ENCODE results near the gene RHBDF2. TPM values are rescaled to one million over a fixed set of nuclear protein-coding genes. Genes with fewer than 3 reads are reported as not detected.

RHBDF2 gene
- polyA plus RNA-seq, 1 donor, result 35.2 TPM

DNA sequence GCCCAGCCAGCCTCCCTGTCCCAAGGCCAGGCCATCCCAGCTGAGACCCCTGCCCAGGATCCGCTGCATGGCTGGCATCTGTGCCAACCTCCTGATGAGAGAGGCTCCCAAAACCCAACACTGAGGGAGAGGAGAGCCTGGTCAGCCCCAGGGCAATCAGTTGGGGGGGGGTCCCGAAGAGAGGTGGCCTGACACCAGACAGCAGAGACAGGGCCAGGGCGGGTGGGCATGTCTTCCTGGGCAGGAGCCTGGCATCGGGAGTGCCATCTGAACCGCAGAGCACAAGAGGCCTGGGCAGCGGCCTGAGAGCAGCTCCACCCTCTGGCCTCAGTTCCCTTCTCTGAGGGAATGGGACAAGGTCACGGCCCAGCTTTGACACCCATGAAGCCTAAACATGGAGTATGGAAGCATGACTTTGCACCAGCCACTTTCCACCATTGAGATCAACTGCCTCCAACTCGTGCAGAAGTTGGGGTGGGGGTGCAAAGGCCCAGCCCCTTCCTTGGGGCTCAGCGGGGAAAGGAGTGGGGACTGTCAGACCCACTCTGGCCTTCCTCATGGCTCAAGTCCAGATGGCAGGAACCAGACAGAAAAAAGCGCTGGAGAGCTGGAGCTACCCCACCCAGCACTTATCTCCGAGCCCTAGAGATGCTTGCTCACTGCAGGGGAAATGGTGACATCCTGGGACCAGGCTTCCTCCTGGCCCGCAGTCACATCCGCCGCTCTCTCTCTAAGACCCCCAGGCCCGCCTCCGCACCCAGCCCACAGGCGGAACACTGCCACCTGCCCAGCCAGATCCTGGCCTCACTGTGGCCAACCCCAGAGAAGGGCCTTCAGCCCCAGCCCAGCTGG is 9.7 kb downstream of the RHBDF2 start:
- no CpG with 5 or more reads among the region's 17 CpGs for WGBS (ENCODE audit: insufficient coverage, low lambda C conversion rate)
- peaks cover 60% of the 10 kb centered on the region for H3K4me1 ChIP-seq (ENCODE audit: control insufficient read depth, insufficient read depth, low read length)
- DNase-seq, result peak in 1 of 2 donors; percentile 39

DNA sequence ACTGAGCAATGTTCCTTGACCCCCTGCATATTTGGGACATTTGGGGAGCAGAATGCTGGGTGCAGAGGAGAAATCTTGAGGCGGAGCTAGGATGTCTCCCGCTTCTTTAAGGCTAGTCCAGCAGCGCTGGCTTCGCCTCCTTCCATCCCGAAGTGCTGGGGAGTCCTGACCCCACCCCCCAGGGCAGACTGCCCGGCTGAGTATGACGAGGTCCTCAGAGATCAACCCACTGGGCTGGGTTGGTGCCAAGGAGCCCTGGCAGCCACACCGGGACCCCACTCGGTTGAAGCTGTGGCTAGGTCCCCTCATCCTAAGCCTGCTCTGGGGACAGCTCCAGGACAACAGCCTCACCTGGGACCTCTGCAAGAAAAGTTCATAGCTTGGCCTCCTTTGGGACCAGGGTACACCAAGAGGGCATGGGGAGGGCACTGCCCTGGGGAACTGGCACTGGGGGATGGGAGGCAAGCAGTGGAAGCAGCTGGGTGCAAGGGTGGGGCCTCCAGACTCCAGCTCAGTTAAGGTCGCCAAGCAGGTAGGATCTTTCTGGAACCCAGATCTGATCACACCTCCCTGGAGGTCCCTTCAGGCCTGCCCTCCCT is 11.0 kb downstream of the RHBDF2 start:
- DNase-seq, result no peak
- no CpG with 5 or more reads among the region's 10 CpGs for WGBS (ENCODE audit: insufficient coverage, low lambda C conversion rate)
- peaks cover 48% of the 10 kb centered on the region for H3K4me1 ChIP-seq (ENCODE audit: control insufficient read depth, insufficient read depth, low read length)
- H3K36me3 ChIP-seq (ENCODE audit: control insufficient read depth, insufficient read depth, low read length), result no peaks in the 10 kb centered on the region
- H3K9me3 ChIP-seq (ENCODE audit: control insufficient read depth, low read depth, low read length), result no peaks in the 10 kb centered on the region
- H3K27me3 ChIP-seq (ENCODE audit: control insufficient read depth, insufficient read depth, low read length), result no peaks in the 10 kb centered on the region
- no peak overlapping the region for H3K27ac ChIP-seq (ENCODE audit: low read length)
- no peak overlapping the region for H3K4me3 ChIP-seq (ENCODE audit: low read length)

More for the DNA sequence above, 9.7 kb downstream of the RHBDF2 start:
- Histone ChIP-seq H3K9me3 (ENCODE audit: control insufficient read depth, low read depth, low read length) (no peaks in the 10 kb centered on the region), H3K36me3 (ENCODE audit: control insufficient read depth, insufficient read depth, low read length) (no peaks in the 10 kb centered on the region), H3K27ac (ENCODE audit: low read length) (peak overlapping the region; percentile 88), H3K4me3 (ENCODE audit: low read length) (no peak overlapping the region), H3K27me3 (ENCODE audit: control insufficient read depth, insufficient read depth, low read length) (no peaks in the 10 kb centered on the region)

DNA sequence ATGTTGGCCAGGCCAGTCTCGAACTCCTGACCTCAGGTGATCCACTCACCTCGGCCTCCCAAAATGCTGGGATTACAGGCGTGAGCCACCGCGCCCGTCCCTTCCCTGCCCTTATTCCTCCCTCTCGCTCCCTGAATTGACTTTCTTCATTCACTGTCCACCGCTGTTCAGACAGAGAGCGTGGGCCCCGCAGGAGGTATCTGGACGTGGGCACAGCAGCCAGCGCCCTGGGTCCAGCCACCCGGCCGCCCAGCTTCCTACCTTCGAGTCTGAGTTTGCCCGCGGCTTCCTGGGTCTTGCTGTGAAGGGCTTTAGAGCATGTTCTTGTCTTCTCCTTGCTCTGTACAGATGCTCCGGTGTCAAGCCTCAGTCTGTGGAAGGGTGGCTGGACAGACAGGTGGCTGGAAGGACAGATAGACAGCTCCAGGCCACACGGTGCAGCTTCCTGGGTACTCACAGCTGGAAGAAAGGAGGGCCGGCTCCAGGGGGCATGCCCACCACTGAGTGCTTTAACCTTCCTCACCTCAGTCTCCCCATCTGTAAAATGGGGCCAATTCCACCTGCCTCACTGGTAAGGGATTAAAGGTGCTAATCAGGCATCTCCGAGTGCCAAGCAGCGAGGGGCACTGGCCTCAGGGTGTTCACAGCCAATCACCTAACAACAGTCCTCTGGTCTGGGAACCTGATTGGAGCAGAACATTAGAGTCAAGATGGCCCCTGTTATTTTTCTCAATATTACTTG is 13.6 kb downstream of the RHBDF2 start:
- Histone ChIP-seq H3K4me1 (ENCODE audit: control insufficient read depth, insufficient read depth, low read length) (peaks cover 25% of the 10 kb centered on the region), H3K27me3 (ENCODE audit: control insufficient read depth, insufficient read depth, low read length) (no peaks in the 10 kb centered on the region), H3K27ac (ENCODE audit: low read length) (no peak overlapping the region), H3K9me3 (ENCODE audit: control insufficient read depth, low read depth, low read length) (no peaks in the 10 kb centered on the region), H3K36me3 (ENCODE audit: control insufficient read depth, insufficient read depth, low read length) (no peaks in the 10 kb centered on the region), H3K4me3 (ENCODE audit: low read length) (no peak overlapping the region)
- no peak for DNase-seq
- 100% methylated on average over 2 of the region's 22 CpGs for WGBS (ENCODE audit: insufficient coverage, low lambda C conversion rate)

DNA sequence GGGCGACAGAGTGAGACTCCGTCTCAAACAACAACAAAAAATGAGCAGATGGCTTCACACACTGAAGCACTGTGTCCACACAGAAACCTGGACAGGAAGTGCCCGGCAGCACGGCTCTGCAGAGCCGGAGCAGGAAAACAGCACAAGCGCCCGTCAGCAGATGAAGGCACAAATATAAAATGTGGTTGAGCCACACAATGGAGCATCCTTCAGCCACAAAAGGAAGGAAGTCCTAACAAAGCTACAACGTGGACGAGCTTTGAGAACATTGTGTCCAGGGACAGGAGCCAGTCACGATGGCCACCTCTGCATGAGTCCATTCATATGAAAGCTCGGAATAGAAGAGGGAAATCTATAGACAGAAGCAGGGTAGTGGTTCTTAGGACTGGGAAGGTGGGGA is 15.7 kb downstream of the RHBDF2 start:
- WGBS (ENCODE audit: insufficient coverage, low lambda C conversion rate), result 90% methylated on average over 2 of the region's 11 CpGs
- no peak for DNase-seq
- Histone ChIP-seq H3K4me3 (ENCODE audit: low read length) (no peak overlapping the region), H3K4me1 (ENCODE audit: control insufficient read depth, insufficient read depth, low read length) (peaks cover 4% of the 10 kb centered on the region), H3K27me3 (ENCODE audit: control insufficient read depth, insufficient read depth, low read length) (no peaks in the 10 kb centered on the region), H3K27ac (ENCODE audit: low read length) (no peak overlapping the region), H3K9me3 (ENCODE audit: control insufficient read depth, low read depth, low read length) (no peaks in the 10 kb centered on the region), H3K36me3 (ENCODE audit: control insufficient read depth, insufficient read depth, low read length) (no peaks in the 10 kb centered on the region)

DNA sequence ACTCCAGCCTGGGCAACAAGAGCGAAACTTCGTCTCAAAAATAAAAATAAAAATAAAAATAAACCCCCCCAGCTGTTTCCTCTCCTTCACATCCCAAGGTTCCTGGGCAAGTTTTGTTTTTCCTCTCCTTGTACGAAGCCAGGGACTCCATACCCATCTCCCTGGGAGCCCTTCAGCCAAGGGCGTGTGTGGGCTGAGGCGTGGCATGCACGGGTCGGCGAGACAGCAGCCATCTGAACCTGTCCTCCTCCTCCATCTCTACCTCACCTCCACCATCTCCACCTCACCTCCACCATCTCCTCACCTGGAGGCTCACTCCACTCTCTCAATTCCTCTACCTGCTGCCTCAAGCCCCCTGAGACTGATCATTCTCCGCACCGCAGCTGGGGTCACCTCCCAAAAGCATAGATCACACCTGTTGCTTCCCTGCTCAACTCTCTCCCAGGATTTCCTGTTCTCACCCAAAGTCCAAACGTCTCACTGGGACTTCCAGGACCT is 16.9 kb downstream of the RHBDF2 start:
- H3K9me3 ChIP-seq (ENCODE audit: control insufficient read depth, low read depth, low read length), result no peaks in the 10 kb centered on the region
- H3K27ac ChIP-seq (ENCODE audit: low read length), result no peak overlapping the region
- no peaks in the 10 kb centered on the region for H3K4me1 ChIP-seq (ENCODE audit: control insufficient read depth, insufficient read depth, low read length)
- 100% methylated on average over 2 of the region's 11 CpGs for whole genome bisulfite sequencing (ENCODE audit: insufficient coverage, low lambda C conversion rate)
- no peak overlapping the region for H3K4me3 ChIP-seq (ENCODE audit: low read length)
- peaks cover 2% of the 10 kb centered on the region for H3K36me3 ChIP-seq (ENCODE audit: control insufficient read depth, insufficient read depth, low read length)
- no peak for DNase-seq
- no peaks in the 10 kb centered on the region for H3K27me3 ChIP-seq (ENCODE audit: control insufficient read depth, insufficient read depth, low read length)

DNA sequence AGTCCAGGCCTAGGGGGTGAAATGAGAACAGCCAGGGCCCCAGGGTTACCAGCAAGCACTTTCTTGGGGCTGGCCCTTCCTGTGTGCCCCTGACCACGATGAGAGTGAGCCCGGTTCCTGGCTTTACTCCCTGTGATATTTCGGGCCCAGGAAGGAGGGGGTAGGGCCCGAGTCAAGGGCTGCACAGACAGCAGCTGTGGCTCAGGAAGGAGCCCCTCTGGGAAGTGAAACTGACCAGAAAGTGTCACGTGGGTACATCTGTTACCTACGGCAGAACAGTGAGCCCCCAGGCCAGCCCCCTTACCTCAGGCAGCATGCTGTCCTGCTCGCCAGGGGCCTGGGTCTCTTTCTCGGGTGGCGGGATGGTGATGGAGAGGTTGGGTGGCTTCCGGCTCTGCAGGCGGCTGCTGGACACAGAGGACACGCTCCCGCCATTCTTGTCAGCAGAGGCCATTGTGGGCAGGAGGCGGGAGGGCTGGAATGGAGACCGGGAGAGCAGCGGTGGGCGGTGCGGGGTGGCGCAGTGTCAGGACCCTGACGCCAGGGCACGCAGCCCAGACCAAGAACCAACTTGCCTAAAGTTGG is 20.1 kb downstream of the RHBDF2 start:
- no peaks in the 10 kb centered on the region for H3K4me1 ChIP-seq (ENCODE audit: control insufficient read depth, insufficient read depth, low read length)
- H3K27me3 ChIP-seq (ENCODE audit: control insufficient read depth, insufficient read depth, low read length), result no peaks in the 10 kb centered on the region
- H3K4me3 ChIP-seq (ENCODE audit: low read length), result no peak overlapping the region
- H3K36me3 ChIP-seq (ENCODE audit: control insufficient read depth, insufficient read depth, low read length), result peaks cover 12% of the 10 kb centered on the region
- H3K27ac ChIP-seq (ENCODE audit: low read length), result peak overlapping the region; percentile 46
- DNase-seq, result no peak
- WGBS (ENCODE audit: insufficient coverage, low lambda C conversion rate), result no CpG with 5 or more reads among the region's 21 CpGs
- H3K9me3 ChIP-seq (ENCODE audit: control insufficient read depth, low read depth, low read length), result no peaks in the 10 kb centered on the region

DNA sequence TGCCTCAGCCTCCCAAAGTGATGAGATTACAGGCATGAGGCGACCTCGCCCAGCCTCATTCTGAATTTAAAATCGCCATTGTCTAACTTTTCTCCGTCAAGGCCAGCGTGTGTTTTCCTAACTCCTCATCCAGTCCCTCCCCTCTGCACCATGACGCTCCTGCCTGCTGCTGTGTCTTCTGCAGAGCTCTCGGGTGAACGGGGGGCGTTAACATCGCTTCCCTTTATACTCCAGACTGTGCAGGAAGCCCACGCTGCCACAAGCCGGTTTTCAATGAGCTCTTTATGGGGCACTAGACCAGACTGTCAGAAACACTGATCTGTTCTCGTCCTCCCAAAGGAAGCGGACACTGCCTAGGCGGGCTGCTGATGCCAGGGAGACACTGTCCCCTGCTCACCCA is 20.6 kb downstream of the RHBDF2 start:
- Histone ChIP-seq H3K27me3 (ENCODE audit: control insufficient read depth, insufficient read depth, low read length) (no peaks in the 10 kb centered on the region), H3K9me3 (ENCODE audit: control insufficient read depth, low read depth, low read length) (no peaks in the 10 kb centered on the region), H3K27ac (ENCODE audit: low read length) (peak overlapping the region; percentile 46), H3K4me3 (ENCODE audit: low read length) (no peak overlapping the region), H3K4me1 (ENCODE audit: control insufficient read depth, insufficient read depth, low read length) (no peaks in the 10 kb centered on the region), H3K36me3 (ENCODE audit: control insufficient read depth, insufficient read depth, low read length) (peaks cover 12% of the 10 kb centered on the region)
- DNase-seq, result peak in 1 of 2 donors; percentile 37
- 20% methylated on average over 2 of the region's 15 CpGs for WGBS (ENCODE audit: insufficient coverage, low lambda C conversion rate)

DNA sequence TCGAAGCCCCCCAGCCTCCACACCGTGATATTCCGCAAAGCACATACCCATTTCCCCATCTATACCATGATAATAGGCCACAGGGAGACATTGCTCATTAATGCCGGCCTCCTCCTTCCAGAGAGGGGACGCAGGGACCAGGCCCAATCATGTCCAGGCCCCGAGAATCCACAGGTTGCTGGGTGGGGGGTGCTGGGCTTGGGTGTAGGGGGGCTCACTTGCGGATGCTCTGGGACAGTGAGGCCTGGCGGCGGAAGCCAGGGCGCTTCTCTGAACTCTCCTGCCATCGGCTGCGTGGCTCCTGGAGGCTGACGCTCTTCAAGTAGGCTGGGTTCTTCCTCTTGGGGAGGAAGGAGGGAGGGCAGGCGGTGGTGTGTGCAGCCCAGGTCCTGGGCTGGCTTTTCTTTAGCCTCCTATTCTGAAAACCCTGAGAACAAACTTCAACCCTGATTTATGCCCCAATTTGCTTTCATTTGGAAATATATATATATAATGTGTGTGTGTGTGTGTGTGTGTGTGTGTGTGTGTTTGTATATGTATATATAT is 21.6 kb downstream of the RHBDF2 start:
- Histone ChIP-seq H3K4me3 (ENCODE audit: low read length) (no peak overlapping the region), H3K27me3 (ENCODE audit: control insufficient read depth, insufficient read depth, low read length) (no peaks in the 10 kb centered on the region), H3K4me1 (ENCODE audit: control insufficient read depth, insufficient read depth, low read length) (no peaks in the 10 kb centered on the region), H3K27ac (ENCODE audit: low read length) (no peak overlapping the region), H3K36me3 (ENCODE audit: control insufficient read depth, insufficient read depth, low read length) (peaks cover 18% of the 10 kb centered on the region), H3K9me3 (ENCODE audit: control insufficient read depth, low read depth, low read length) (no peaks in the 10 kb centered on the region)
- DNase-seq, result no peak
- WGBS (ENCODE audit: insufficient coverage, low lambda C conversion rate), result no CpG with 5 or more reads among the region's 14 CpGs

DNA sequence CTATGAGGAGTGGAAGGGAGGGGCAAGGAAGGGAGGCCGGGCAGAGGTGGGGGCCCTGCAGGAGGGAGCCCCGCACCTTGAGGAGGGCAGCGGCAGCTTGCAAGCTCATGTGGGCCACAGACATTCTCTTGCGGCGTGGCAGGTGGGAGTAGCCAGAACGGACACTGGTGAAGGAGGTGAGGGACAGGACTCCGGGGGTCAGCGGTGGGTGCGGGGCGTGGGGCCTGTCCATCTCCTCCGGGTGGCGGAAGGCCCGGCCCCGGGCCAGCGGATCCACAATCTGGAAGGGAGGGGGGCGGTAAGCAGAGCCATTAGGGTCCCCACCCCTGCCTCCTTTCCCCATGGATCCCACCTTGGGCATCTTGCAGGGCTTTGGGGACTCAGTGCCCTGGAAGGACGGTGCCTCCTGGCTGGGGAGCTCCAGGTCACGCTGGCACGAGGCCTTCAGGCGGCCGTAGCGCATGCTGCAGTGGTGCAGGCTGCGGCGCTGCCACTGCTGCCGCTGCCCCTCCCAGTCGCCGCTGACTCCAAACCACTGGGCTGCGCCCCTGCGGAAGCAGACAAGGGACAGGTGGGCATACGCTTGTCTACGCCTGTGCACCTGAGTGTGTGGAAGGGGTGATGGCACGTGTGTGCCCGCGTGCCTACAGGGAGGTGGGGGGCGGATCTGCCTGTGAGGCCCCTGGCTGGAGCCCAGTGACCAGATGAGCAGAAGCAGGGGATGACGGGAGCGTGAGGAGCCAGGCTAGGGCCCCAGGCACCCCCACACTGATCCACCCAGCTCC is 22.3 kb downstream of the RHBDF2 start:
- no CpG with 5 or more reads among the region's 37 CpGs for WGBS (ENCODE audit: insufficient coverage, low lambda C conversion rate)
- DNase-seq, result no peak
- Histone ChIP-seq H3K4me1 (ENCODE audit: control insufficient read depth, insufficient read depth, low read length) (no peaks in the 10 kb centered on the region), H3K27me3 (ENCODE audit: control insufficient read depth, insufficient read depth, low read length) (no peaks in the 10 kb centered on the region), H3K9me3 (ENCODE audit: control insufficient read depth, low read depth, low read length) (no peaks in the 10 kb centered on the region), H3K27ac (ENCODE audit: low read length) (no peak overlapping the region), H3K36me3 (ENCODE audit: control insufficient read depth, insufficient read depth, low read length) (peaks cover 22% of the 10 kb centered on the region), H3K4me3 (ENCODE audit: low read length) (no peak overlapping the region)

All from large intestine (tissue), 3 donors.